ENCODE data around the gene VWA7.

VWA7 gene

GRCh38 chr6:31758281-31758680, 18.8 kb downstream of the VWA7 start:
- no peak for DNase-seq (ENCODE audit: low read depth)

- DNase-seq (ENCODE audit: low read depth), result no peak
These were observed 24.3 kb downstream of the VWA7 start for GRCh38 chr6:31752739-31753319.

DNA sequence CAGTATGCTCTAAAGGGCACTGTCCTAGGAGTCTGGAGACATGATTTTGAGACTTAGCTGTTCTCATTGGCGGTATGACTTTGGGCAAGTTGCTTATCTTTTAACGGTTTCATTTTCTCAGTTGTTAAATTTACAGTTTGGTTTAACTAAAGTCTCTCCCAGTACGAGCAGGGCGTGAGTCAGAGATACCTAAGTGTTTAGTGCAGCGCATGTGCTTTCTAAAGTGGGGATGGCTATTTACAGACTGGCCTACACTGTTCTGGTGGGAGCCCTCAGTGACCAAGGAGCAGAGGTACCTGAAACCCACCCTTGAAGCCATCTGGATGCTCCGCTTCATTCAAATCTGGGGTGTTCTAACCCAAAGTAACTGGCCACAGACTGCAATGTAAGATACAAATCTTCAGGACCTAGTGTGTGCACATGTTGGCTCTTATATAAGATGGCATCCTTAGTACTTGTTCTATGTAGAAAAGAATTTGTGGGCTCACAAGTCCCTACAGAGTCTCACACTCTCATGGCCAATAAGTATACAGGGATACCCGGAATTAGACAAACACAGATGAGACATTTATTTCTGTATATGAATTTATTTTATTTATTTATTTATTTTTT, 26.6 kb downstream of the VWA7 start:
- no peak for DNase-seq (ENCODE audit: low read depth)

GRCh38 chr6:31749301-31750036, 27.7 kb downstream of the VWA7 start:
- no peak for DNase-seq (ENCODE audit: low read depth)

DNA sequence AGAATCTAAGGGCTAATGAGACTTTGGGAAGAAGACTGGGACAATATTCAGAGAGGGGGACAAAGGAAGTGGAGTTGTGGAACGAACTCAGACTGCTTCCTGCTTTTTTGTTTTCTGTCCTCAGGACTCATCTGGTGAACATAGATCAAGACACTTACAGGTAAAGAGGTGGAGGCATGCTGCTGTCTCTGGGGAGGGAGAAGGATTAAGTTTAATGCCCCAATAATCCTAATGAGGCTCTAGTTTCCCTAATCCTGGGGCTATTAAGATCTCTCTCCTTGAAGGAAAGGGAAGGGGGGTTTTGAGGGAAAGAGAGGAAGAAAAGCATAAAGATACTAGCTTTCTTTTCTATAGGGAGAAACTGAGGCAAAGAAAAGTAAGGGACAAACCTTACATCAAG, 32.7 kb downstream of the VWA7 start:
- no peak for DNase-seq (ENCODE audit: low read depth)

GRCh38 chr6:31742894-31743293, 34.2 kb downstream of the VWA7 start:
- no peak for DNase-seq (ENCODE audit: low read depth)

GRCh38 chr6:31741815-31742214, 35.3 kb downstream of the VWA7 start:
- no peak for DNase-seq (ENCODE audit: low read depth)

- no peak for DNase-seq (ENCODE audit: low read depth)
These were observed 36.5 kb downstream of the VWA7 start for GRCh38 chr6:31740397-31741223.

DNA sequence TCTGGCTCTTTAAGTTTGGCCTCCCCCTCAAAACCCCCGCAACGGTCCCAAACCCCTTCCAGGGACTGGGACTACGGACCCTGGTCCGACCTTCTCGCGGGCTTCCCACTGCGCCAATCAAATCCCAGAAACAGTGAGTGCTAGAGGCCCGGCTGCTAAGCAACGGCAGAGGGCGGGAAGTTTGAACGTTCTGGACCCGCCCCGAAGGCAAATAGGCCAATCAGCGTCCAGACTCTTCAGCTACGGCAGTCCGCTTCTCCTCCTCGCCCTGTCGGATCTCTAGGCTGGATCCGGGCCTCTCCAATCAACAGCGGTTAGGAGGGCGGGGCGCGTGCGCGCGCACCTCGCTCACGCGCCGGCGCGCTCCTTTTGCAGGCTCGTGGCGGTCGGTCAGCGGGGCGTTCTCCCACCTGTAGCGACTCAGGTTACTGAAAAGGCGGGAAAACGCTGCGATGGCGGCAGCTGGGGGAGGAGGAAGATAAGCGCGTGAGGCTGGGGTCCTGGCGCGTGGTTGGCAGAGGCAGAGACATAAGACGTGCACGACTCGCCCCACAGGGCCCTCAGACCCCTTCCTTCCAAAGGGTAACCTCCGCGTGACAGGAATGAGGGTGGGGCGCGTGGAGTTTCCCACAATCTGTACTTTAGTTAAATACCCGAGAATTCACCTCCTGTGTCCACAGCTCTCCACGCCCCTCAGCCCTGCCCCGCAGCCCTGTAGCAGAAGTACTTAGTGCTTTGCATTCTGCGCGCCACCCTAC, 37.3 kb downstream of the VWA7 start, which contains the start of gene MSH5:
Gene MSH5, plus strand, starts transcription at position 367 of the 758 bp plus-strand sequence. CDS start 462 bp downstream, outside the sequence.
- peak; percentile 91 for DNase-seq (ENCODE audit: low read depth)

- peak; percentile 46 for DNase-seq (ENCODE audit: low read depth)
These were observed 38.8 kb downstream of the VWA7 start for GRCh38 chr6:31737991-31738979.

DNA sequence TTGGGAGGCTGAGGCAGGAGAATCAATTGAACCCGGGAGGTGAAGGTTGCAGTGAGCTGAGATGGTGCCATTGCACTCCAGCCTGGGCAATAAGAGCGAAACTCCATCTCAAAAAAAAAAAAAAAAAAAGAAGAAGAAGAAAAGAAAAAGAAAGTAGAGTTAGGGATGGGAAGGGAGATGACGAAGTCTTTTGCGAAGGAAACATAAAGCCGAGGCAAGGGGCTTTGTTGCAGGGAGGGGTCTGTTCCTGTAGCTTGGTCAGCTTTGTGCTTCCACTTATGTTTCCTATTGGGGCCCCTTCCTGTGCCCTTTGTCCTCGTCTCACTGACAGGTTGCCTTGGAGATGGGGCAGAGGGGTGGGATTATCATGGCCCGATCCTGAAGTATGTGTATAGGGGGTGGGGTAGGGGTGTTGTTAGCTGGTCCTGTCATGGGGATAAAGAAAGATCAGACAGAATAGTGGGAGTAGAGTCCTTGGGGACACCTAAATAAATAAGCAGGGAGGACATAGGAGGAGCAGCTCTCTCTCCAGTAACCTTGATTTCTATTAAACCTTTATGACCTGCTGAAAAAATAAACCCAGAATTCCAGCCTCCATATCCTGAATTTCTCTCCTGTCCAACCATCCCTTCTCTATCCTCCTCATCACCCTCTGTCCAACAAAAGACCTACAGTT, 39.7 kb downstream of the VWA7 start:
- no peak for DNase-seq (ENCODE audit: low read depth)

DNA sequence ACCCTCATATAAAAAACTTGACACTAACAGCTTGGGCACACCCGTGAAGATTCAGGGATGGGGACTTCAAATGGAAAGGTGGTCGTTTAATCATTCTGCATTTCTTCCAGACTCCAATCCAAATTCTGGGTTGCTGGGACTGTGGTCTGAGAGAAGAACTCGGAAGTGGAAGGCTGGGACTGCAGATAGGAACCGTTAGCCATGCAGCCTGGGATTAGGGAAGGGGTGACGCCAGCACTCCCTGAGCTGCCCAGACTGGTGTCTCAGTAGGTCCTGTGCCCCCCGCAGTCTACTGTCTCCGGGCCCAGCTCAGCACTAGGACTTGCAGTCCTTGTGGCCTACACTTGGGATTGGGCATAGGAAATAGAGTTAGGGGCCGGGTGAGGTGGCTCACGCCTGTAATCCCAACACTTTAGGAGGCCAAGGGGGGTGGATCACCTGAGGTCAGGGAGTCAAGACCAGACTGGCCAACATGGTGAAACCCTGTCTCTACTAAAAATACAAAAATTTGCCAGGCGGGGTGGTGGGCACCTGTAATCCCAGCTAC, 40.3 kb downstream of the VWA7 start:
- DNase-seq (ENCODE audit: low read depth), result no peak

GRCh38 chr6:31736021-31736767, 40.9 kb downstream of the VWA7 start, which contains the start of gene CLIC1:
Gene CLIC1 (minus strand): TSS chr6:31736530. CDS start chr6:31736300, 230 bp downstream.
- peak; percentile 69 for DNase-seq (ENCODE audit: low read depth)

DNA sequence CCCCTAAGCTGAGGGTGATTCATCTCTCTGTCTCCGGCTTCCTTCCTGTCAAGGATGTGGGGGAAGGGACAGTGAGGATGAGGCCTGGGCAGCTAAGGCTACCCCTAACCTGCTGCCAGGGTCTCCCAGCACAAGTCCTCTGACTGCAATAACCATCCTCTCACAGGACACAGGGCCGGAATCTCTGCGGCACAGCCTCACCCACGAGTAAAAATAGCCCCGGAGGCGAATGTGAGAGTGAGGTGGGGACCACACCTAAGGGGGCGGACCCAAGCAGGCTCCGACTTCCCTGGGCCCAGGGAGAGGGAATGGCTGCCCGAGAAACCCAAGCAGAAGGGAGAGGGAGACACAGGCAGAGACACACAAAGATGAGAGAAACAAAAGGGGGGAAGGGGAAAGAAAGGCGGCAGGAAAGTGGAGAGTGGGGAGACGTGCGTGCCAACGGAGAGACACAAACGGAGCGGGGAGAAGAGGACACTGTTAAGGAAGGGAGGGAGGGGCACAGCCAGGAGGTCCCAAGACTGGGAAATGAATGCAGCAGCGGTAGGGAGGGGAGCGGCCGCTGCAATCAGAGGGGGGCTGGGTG, 42.2 kb downstream of the VWA7 start:
- DNase-seq (ENCODE audit: low read depth), result peak; percentile 24

DNA sequence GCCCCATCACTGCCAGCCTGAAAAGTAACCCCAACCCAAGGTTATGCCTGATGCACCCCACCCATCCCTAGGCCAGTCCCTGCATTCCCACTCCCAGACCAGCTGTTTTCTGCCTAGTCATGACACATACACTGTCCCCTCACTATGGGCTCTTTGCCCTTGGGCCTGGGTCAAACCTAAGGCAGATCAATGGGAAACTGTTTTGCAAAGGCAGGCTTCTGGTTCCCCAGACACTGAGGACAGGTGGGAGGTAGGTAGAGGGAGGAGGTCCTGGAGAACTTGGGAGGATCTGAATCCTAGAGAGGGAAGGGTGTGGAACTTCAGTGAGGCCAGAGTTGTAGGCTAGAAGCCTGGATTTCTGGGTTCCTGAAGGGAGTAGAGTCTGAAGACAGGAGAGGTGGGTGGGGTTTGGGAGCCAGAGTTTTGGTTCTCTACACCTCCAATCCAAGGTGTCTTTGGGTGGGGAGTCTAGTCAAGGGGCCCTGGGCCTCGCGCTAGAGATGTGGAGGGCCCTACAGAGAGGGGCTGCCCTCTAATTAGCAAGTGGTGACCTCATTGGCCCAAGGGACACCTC, 42.8 kb downstream of the VWA7 start:
- no peak for DNase-seq (ENCODE audit: low read depth)

GRCh38 chr6:31733734-31734133, 43.4 kb downstream of the VWA7 start:
- DNase-seq (ENCODE audit: low read depth), result no peak

DNA sequence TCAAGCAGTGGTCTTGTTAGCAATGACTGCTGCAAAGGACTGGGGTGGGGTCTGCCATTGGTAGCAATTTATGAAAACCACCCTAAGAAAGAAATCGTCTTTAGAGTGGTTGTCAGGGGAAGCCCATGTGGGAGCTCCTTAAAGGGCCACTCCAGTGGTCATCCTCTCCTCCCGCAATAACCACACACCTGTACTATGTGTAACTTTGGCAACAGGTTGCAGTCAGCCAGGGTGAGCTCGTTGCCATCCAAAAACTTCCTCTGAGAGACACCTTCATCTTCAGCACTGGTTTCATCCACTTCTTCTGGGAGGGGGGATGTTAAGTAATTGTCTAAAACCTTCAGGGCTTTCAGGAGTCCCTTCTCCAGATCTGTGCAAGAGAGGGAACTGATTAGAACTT, 45.1 kb downstream of the VWA7 start:
- no peak for DNase-seq (ENCODE audit: low read depth)

- DNase-seq (ENCODE audit: low read depth), result no peak
These were observed 46.5 kb downstream of the VWA7 start for GRCh38 chr6:31730631-31731086.

All from activated T-helper 9 cell treated with anti-CD3 and anti-CD28 coated beads, Interleukin-2, amount 50 U/mL, for 16 hours (primary cell).